HG03439 (cell line): ENCODE data around the gene NPBWR2.
"Not testable (repeated sequence)": the region's sequence is repeated elsewhere in the genome, so short reads cannot be mapped to it uniquely, and the experiment has no call there.

Source experiments
- ATAC-seq: cut with Tn5 transposase; IDR thresholded peaks from one replicate; pipeline ENCODE4 v1.9.1; 2021; ENCODE audit warnings: mild to moderate bottlenecking, moderate library complexity; ENCODE audit not compliant: unreplicated experiment

The NPBWR2 gene

GRCh38 chr20:64090165-64090564, 17.2 kb downstream of the NPBWR2 start:
- ATAC-seq, result no peak

GRCh38 chr20:64088586-64088985, 18.8 kb downstream of the NPBWR2 start:
- ATAC-seq, result not testable (repeated sequence)

GRCh38 chr20:64087226-64087825, 20.0 kb downstream of the NPBWR2 start:
- not testable (repeated sequence) for ATAC-seq

GRCh38 chr20:64086801-64087200, 20.6 kb downstream of the NPBWR2 start:
- no peak for ATAC-seq

- no peak for ATAC-seq
Measured at GRCh38 chr20:64084685-64085152, 22.6 kb downstream of the NPBWR2 start.

GRCh38 chr20:64083804-64084684, 23.3 kb downstream of the NPBWR2 start, which contains the start of gene LKAAEAR1:
LKAAEAR1 (minus strand) TSS chr20:64084398; CDS start chr20:64084219, 179 bp downstream.
- no peak for ATAC-seq

GRCh38 chr20:64083378-64083803, 24.0 kb downstream of the NPBWR2 start:
- no peak for ATAC-seq

GRCh38 chr20:64082820-64083377, 24.5 kb downstream of the NPBWR2 start:
- no peak for ATAC-seq

GRCh38 chr20:64082126-64082731, 25.1 kb downstream of the NPBWR2 start:
- no peak for ATAC-seq

GRCh38 chr20:64081624-64081964, 25.8 kb downstream of the NPBWR2 start:
- ATAC-seq, result no peak

- ATAC-seq, result no peak
Measured at GRCh38 chr20:64080813-64081623, 26.3 kb downstream of the NPBWR2 start.

GRCh38 chr20:64080013-64080812, 27.2 kb downstream of the NPBWR2 start, which contains the start of gene OPRL1:
OPRL1 (plus strand) TSS chr20:64080082; CDS start chr20:64092721, 12,639 bp downstream.
- no peak for ATAC-seq

- ATAC-seq, result peak; percentile 38
Measured at GRCh38 chr20:64079273-64080012, 27.9 kb downstream of the NPBWR2 start, which contains the start of gene RGS19. RGS19 (minus strand) TSS chr20:64079518; CDS start chr20:64076886, 2,632 bp downstream.

GRCh38 chr20:64078934-64079272, 28.5 kb downstream of the NPBWR2 start:
- ATAC-seq, result no peak

- ATAC-seq, result no peak
Measured at GRCh38 chr20:64077876-64078551, 29.4 kb downstream of the NPBWR2 start.

- ATAC-seq, result no peak
Measured at GRCh38 chr20:64077541-64077875, 29.9 kb downstream of the NPBWR2 start.

- ATAC-seq, result no peak
Measured at GRCh38 chr20:64077094-64077493, 30.3 kb downstream of the NPBWR2 start.
